ENCODE results near the gene SMG5. TPM values are rescaled to one million over a fixed set of nuclear protein-coding genes. Genes with fewer than 3 reads are reported as not detected.

The SMG5 gene
- total RNA-seq, 2 experiments from 2014 or later = 70.3 to 70.7 TPM

DNA sequence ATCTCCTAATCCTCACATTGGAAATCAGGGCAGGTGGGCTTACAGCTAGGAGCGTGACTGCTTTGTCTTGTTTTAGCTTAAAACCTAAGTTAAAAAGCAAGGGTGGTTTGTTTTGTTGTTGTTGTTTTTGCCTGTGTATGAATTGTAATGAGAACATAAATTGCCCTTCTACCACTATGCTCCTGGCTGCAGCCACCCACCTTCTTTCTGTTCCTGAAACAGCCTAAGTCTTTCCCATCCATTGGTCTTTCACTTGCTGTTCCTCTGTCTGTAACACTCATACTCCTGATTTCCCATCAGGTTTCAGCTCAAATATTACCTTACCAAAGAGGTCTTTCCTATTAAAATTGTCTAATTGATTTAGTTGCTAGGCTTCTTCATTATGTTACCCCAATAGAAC lies 896 bp upstream of the SMG5 start:
- intact Hi-C loops (cut with micrococcal nuclease) = no loop called here
- CTCF ChIA-PET = interaction anchor here (0.8 to 6.1 kb wide), 15 partner anchors 11 to 193 kb away, joined by 3 to 37 read pairs (median 5); partner anchors contain the start of genes CCT3, GLMP and PAQR6
- peaks cover 32% of the 10 kb centered on the region for H3K4me1 Mint-ChIP-seq (ENCODE audit: low read depth)
- no peaks in the 10 kb centered on the region for H3K9me3 Mint-ChIP-seq
- H3K36me3 Mint-ChIP-seq (ENCODE audit: low read depth) = peaks cover 22% of the 10 kb centered on the region
- DNase-seq = no peak
- peak overlapping the region; percentile 94 for H3K27ac Mint-ChIP-seq
- POLR2A ChIA-PET = interaction anchor here (0.7 to 5.1 kb wide), 20 partner anchors 9 to 469 kb away, joined by 3 to 50 read pairs (median 5); partner anchors contain the start of genes ARHGEF2, CCT3, PMF1 and TSACC
- no peaks in the 10 kb centered on the region for H3K27me3 Mint-ChIP-seq
- H3K4me3 Mint-ChIP-seq = peak overlapping the region; percentile 99
- ATAC-seq = no peak
- TF ChIP-seq, protein P1, sequence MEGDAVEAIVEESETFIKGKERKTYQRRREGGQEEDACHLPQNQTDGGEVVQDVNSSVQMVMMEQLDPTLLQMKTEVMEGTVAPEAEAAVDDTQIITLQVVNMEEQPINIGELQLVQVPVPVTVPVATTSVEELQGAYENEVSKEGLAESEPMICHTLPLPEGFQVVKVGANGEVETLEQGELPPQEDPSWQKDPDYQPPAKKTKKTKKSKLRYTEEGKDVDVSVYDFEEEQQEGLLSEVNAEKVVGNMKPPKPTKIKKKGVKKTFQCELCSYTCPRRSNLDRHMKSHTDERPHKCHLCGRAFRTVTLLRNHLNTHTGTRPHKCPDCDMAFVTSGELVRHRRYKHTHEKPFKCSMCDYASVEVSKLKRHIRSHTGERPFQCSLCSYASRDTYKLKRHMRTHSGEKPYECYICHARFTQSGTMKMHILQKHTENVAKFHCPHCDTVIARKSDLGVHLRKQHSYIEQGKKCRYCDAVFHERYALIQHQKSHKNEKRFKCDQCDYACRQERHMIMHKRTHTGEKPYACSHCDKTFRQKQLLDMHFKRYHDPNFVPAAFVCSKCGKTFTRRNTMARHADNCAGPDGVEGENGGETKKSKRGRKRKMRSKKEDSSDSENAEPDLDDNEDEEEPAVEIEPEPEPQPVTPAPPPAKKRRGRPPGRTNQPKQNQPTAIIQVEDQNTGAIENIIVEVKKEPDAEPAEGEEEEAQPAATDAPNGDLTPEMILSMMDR (IDR thresholded peaks at IDR 0.05) = no peak

DNA sequence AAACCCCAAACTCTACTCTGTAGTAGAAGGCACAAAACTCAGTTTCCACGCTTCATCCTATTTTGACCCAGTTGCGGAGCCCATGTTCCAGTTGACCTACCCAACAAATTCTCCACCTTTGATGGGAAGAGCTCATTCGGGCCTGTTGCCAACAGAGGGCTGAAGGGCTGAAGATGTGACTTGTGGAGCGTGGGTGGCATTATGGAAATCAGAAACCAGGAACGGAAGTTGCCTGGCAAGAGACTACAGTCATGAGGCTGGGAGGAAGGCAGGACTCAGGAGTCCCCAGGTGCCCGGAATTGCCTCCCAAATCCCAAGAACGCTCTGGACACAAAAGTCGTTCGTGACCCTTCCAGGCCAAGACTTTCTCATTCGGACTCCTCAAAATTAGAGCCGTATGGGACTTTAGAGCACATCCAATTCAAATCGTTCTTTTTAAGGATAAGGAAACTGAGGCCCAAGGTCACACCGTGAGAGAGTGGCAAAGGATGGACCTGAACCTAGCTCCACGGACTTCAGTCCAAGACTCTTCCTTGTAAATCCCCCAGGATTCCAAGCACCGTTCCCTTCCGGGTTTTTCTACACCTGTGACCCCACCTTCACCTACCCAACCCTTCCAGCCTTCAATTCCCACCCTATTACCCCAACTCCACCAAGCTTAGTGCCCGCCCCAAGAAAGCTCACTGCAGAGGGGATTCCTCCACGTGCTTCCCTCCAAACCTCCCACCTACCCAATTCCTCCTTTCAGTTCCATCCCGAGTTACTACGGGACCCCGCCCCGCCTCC lies 739 bp downstream of the SMG5 start:
- intact Hi-C loops (cut with micrococcal nuclease) = loop anchor here (2.0 kb wide), 1 partner anchor 55 kb away; no protein-coding TSS in a partner anchor
- H3K4me1 Mint-ChIP-seq (ENCODE audit: low read depth) = peaks cover 32% of the 10 kb centered on the region
- ATAC-seq = peak; percentile 5
- peaks cover 38% of the 10 kb centered on the region for H3K36me3 Mint-ChIP-seq (ENCODE audit: low read depth)
- H3K27me3 Mint-ChIP-seq = no peaks in the 10 kb centered on the region
- H3K4me3 Mint-ChIP-seq = peak overlapping the region; percentile 99
- no peaks in the 10 kb centered on the region for H3K9me3 Mint-ChIP-seq
- peak overlapping the region; percentile 94 for H3K27ac Mint-ChIP-seq
- ChIA-PET CTCF (interaction anchor here (0.9 to 6.1 kb wide), 14 partner anchors 9 to 292 kb away, joined by 3 to 37 read pairs (median 6); partner anchors contain the start of gene CCT3), POLR2A (interaction anchor here (0.6 to 5.1 kb wide), 43 partner anchors 10 to 336 kb away, joined by 3 to 50 read pairs (median 4); partner anchors contain the start of genes ARHGEF2, CCT3, GLMP and PMF1)
- DNase-seq = peak; percentile 50
- TF ChIP-seq, protein P1 (IDR thresholded peaks at IDR 0.05) = no peak

GRCh38 chr1:156281281-156281680 lies 1.3 kb downstream of the SMG5 start:
- POLR2A ChIA-PET = interaction anchor here (0.6 to 5.1 kb wide), 21 partner anchors 9 to 221 kb away, joined by 3 to 50 read pairs (median 5); partner anchors contain the start of genes CCT3, GLMP and TSACC
- no peaks in the 10 kb centered on the region for H3K27me3 Mint-ChIP-seq
- peak overlapping the region; percentile 94 for H3K27ac Mint-ChIP-seq
- CTCF ChIA-PET = interaction anchor here (1.3 to 6.1 kb wide), 9 partner anchors 9 to 150 kb away, joined by 3 to 37 read pairs (median 8); partner anchors contain the start of gene CCT3
- H3K4me1 Mint-ChIP-seq (ENCODE audit: low read depth) = peaks cover 32% of the 10 kb centered on the region
- DNase-seq (peak; percentile 83), ATAC-seq (peak; percentile 74)
- TF ChIP-seq, protein P1 (IDR thresholded peaks at IDR 0.05) = no peak
- peak overlapping the region; percentile 99 for H3K4me3 Mint-ChIP-seq
- H3K9me3 Mint-ChIP-seq = no peaks in the 10 kb centered on the region
- peaks cover 44% of the 10 kb centered on the region for H3K36me3 Mint-ChIP-seq (ENCODE audit: low read depth)
- intact Hi-C loops (cut with micrococcal nuclease) = loop anchor here (2.0 kb wide), 1 partner anchor 56 kb away; no protein-coding TSS in a partner anchor

DNA sequence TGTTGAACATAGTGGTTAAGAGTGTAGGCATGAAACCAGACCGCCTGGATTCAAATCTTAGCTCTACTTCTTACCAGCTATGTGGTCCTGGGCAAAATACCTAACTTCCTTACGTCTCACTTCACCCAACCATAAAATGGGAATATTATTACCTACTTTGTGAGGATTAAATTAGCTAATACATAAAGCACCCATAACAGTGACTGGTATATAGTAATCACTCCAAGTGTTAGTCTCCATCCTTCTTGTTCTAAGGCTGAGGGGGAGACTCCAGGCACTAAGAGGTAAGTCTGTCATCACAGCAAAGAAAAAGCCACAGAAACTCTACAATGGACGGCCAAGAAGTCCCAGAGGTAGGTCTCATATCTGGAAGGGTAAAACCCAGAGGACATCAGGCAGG lies 2.8 kb downstream of the SMG5 start:
- Mint-ChIP-seq H3K4me1 (ENCODE audit: low read depth) (peaks cover 31% of the 10 kb centered on the region), H3K27ac (peak overlapping the region; percentile 7), H3K4me3 (peak overlapping the region; percentile 99), H3K36me3 (ENCODE audit: low read depth) (peaks cover 54% of the 10 kb centered on the region), H3K9me3 (no peaks in the 10 kb centered on the region), H3K27me3 (no peaks in the 10 kb centered on the region)
- ChIA-PET CTCF (interaction anchor here (1.0 to 6.1 kb wide), 11 partner anchors 19 to 189 kb away, joined by 3 to 37 read pairs (median 3); partner anchors contain the start of genes CCT3 and VHLL), POLR2A (interaction anchor here (1.0 to 5.1 kb wide), 8 partner anchors 8 to 395 kb away, joined by 3 to 50 read pairs (median 8); partner anchors contain the start of genes CCT3, GLMP and TSACC)
- intact Hi-C loops (cut with micrococcal nuclease) = loop anchor here (2.0 kb wide), 1 partner anchor 57 kb away; no protein-coding TSS in a partner anchor
- TF ChIP-seq, protein P1 (IDR thresholded peaks at IDR 0.05) = no peak
- ATAC-seq (no peak), DNase-seq (no peak)

Data from activated CD8-positive, alpha-beta T cell treated with anti-CD3 and anti-CD28 coated beads for 36 hours (primary cell).